T-cell (primary cell): Measurements from ENCODE around the gene SYNE1. TPM values are rescaled to one million over a fixed set of nuclear protein-coding genes. Genes with fewer than 3 reads are reported as not detected.
A peak's percentile ranks its signal among the peaks of the same experiment; 100 is the strongest.

Source experiments
- ATAC-seq, 4 experiments: fragments of 200-7000 bp in 3 of 4; fragments of 150-1000 bp in 1 of 4; cut with Tn5 transposase; replicated peaks in 1 of 4; 1 replicate in 3 of 4; 2 replicates in 1 of 4; pipeline ENCODE4 v1.10.0; 2021; ENCODE audit warnings: moderate library complexity in 3 of 4, mild to moderate bottlenecking in 2 of 4, moderate number of reproducible peaks in 1 of 4
- CTCF ChIA-PET, 2 donors: fragments of 300-600 bp; sonication (Branson Sonifier 250); formaldehyde crosslinking; loops; one replicate each; lab custom pipeline; 2022; ENCODE audit warnings: antibody characterized with exemption in 2 of 2; lab: Charles Lee
- POLR2A ChIA-PET, 2 donors: fragments of 300-600 bp; sonication (Branson Sonifier 250); formaldehyde crosslinking; loops; one replicate each; lab custom pipeline; 2022; ENCODE audit warnings: antibody characterized with exemption in 2 of 2; lab: Charles Lee
- DNase-seq, 35 experiments: peaks; one replicate each; pipeline versions ENCODE4 v3.0.0 to v3.0.0-alpha.2; 2013 to 2023
- H3K27ac ChIP-seq: one replicate; pipeline ENCODE4 v1.5.1; 2013; ENCODE audit warnings: low read length
- H3K27me3 ChIP-seq, 2 experiments: replicated peaks in 1 of 2; 1 replicate in 1 of 2; 2 replicates in 1 of 2; pipeline versions ENCODE4 v1.6.1 to v1.7.0; 2013; ENCODE audit warnings: low read length in 1 of 2, mixed read lengths in 1 of 2; ENCODE audit not compliant: control insufficient read depth in 2 of 2, insufficient read depth in 2 of 2; ENCODE audit errors: extremely low read depth in 1 of 2
- H3K36me3 ChIP-seq, 2 donors: 1 replicate in 1 of 2; 2 replicates in 1 of 2; pipeline versions ENCODE4 v1.6.1 to v1.7.0; 2013; ENCODE audit warnings: low read length in 1 of 2; ENCODE audit not compliant: control insufficient read depth in 2 of 2, insufficient read depth in 1 of 2; ENCODE audit errors: extremely low read depth in 1 of 2
- H3K4me1 ChIP-seq, 2 experiments: 1 replicate in 1 of 2; 2 replicates in 1 of 2; pipeline versions ENCODE4 v1.6.1 to v1.7.0; 2013; ENCODE audit warnings: low read length in 2 of 2, mixed read lengths in 1 of 2; ENCODE audit not compliant: insufficient read depth in 2 of 2, control insufficient read depth in 1 of 2; ENCODE audit errors: extremely low read depth in 1 of 2
- H3K4me3 ChIP-seq, 2 donors: 1 replicate in 1 of 2; 2 replicates in 1 of 2; pipeline versions ENCODE4 v1.5.1 to v1.7.0; 2013; ENCODE audit warnings: mild to moderate bottlenecking in 2 of 2, low read length in 1 of 2, moderate library complexity in 1 of 2; ENCODE audit not compliant: control insufficient read depth in 1 of 2; ENCODE audit errors: extremely low read depth in 1 of 2
- H3K9me3 ChIP-seq: 2 replicates; pipeline ENCODE4 v1.7.0; 2013
- H3K27ac Mint-ChIP-seq, 2 donors: one replicate each; pipeline ENCODE4 v1.8.0; 2020 to 2021; ENCODE audit warnings: mild to moderate bottlenecking in 2 of 2, mixed read lengths in 2 of 2
- H3K27me3 Mint-ChIP-seq, 2 donors: one replicate each; pipeline ENCODE4 v1.8.0; 2021 to 2022; ENCODE audit warnings: mixed read lengths in 2 of 2
- H3K36me3 Mint-ChIP-seq: one replicate; pipeline ENCODE4 v1.8.0; 2021; ENCODE audit warnings: mixed read lengths
- H3K4me1 Mint-ChIP-seq, 3 donors: one replicate each; pipeline ENCODE4 v1.8.0; 2020 to 2022; ENCODE audit warnings: mixed read lengths in 3 of 3, mild to moderate bottlenecking in 1 of 3
- H3K4me3 Mint-ChIP-seq, 3 donors: one replicate each; pipeline ENCODE4 v1.8.0; 2020 to 2022; ENCODE audit warnings: mild to moderate bottlenecking in 3 of 3, mixed read lengths in 3 of 3, moderate library complexity in 3 of 3
- H3K9me3 Mint-ChIP-seq, 3 donors: one replicate each; pipeline ENCODE4 v1.8.0; 2020 to 2022; ENCODE audit warnings: mixed read lengths in 3 of 3
- WGBS: methylation state at CpG from one replicate; pipeline ENCODE4 v1.1.5; 2013; ENCODE audit warnings: missing lambda C conversion rate; ENCODE audit not compliant: insufficient coverage; 5-methylcytosine and 5-hydroxymethylcytosine counted together
- total RNA-seq, 35 experiments: library from RNA in 6 of 35; stranded (reverse) in 6 of 35; fragments of 120-200 nt in 1 of 35; gene quantifications; one replicate each; pipeline versions ENCODE4 v1.2.1 to v1.2.4 and lab custom pipeline; 2013 to 2026

SYNE1 gene
- total RNA-seq, 5 donors from 2014 or later (not counting 1 experiment from before 2014, with no cell fraction given) = 174 to 235 (median 192) TPM

DNA sequence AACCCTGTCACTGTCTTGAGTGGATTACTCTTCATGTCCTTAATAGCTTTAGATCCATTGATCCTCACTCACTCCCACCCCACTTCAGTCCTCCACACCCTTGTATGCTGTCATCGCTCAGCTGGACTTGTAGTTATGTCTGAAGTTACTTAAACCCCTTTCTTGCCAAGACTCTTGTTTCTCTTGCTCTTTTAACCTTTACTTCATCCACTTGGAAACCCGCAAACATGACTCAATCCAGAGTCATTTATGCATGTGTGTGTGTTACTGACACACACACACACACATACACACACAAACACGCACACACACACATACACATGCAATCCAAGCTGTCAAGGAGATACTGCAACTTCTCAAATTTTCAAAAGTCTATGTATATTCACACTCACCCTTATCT is 341.8 kb downstream of the SYNE1 start:
- Mint-ChIP-seq H3K27ac (no peak overlapping the region), H3K4me1 (peaks cover 41 to 50% (median 41%) of the 10 kb centered on the region in 3 donors), H3K4me3 (no peak overlapping the region), H3K9me3 (no peaks in the 10 kb centered on the region), H3K27me3 (no peaks in the 10 kb centered on the region), H3K36me3 (peaks cover 47% of the 10 kb centered on the region)
- Histone ChIP-seq H3K9me3 (no peaks in the 10 kb centered on the region), H3K36me3 (peaks cover 11 to 44% of the 10 kb centered on the region in 2 donors), H3K27ac (no peak overlapping the region), H3K4me1 (peaks cover 10 to 17% of the 10 kb centered on the region in 2 experiments), H3K27me3 (no peaks in the 10 kb centered on the region), H3K4me3 (no peak overlapping the region)
- WGBS = 100% methylated on average over 2 of the region's 3 CpGs
- DNase-seq (no peak), ATAC-seq (no peak)
- ChIA-PET CTCF (interaction anchor here (1.3 to 1.5 kb wide), 2 partner anchors 15 to 43 kb away, joined by 3 to 4 read pairs; no protein-coding TSS in a partner anchor), POLR2A (interaction anchor here (0.6 to 0.7 kb wide), 2 partner anchors 168 to 865 kb away, joined by 3 read pairs; no protein-coding TSS in a partner anchor)

DNA sequence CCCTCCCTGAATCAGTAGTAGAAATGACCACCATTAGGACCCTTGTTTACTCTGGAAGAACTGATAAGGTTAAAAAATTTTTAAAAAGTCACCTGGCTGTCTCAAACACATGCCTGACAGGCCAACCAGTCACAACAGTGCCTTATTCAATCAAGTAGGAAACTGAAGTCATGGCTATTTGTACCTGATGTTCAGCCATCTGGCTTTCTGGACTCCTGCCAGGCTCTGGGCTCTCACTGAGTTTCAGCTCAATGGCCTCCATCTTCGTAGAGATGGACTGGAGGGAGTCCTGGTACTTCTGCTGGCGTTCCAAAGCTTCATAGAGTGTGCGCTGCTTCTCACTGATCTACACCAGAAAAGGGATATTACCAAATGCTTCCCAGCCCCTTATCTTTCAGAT is 343.8 kb downstream of the SYNE1 start:
- H3K36me3 ChIP-seq = peaks cover 14 to 55% of the 10 kb centered on the region in 2 donors
- 92% methylated on average over 2 of the region's 3 CpGs for WGBS
- ChIA-PET CTCF (interaction anchor here in 1 of 2 donors (0.9 kb wide), 1 partner anchor 8 kb away, joined by 3 read pairs; no protein-coding TSS in a partner anchor), POLR2A (no interaction called here)
- Mint-ChIP-seq H3K4me1 (peaks cover 27 to 34% (median 28%) of the 10 kb centered on the region in 3 donors), H3K27me3 (no peaks in the 10 kb centered on the region), H3K9me3 (no peaks in the 10 kb centered on the region), H3K27ac (no peak overlapping the region), H3K36me3 (peaks cover 53% of the 10 kb centered on the region), H3K4me3 (no peak overlapping the region)
- no peak for DNase-seq
- H3K9me3 ChIP-seq = no peaks in the 10 kb centered on the region
- no peak overlapping the region for H3K27ac ChIP-seq
- H3K4me1 ChIP-seq = peaks cover 2 to 4% of the 10 kb centered on the region in 2 experiments
- no peaks in the 10 kb centered on the region for H3K27me3 ChIP-seq
- ATAC-seq = no peak
- H3K4me3 ChIP-seq = no peak overlapping the region

- Histone ChIP-seq H3K27me3 (no peaks in the 10 kb centered on the region), H3K36me3 (peaks cover 14 to 61% of the 10 kb centered on the region in 2 donors), H3K9me3 (no peaks in the 10 kb centered on the region), H3K4me3 (no peak overlapping the region), H3K27ac (no peak overlapping the region), H3K4me1 (peaks cover 0 to 4% of the 10 kb centered on the region in 2 experiments)
- Mint-ChIP-seq H3K4me1 (peaks cover 22 to 35% (median 25%) of the 10 kb centered on the region in 3 donors), H3K27ac (no peak overlapping the region), H3K4me3 (no peak overlapping the region), H3K36me3 (peaks cover 57% of the 10 kb centered on the region), H3K27me3 (no peaks in the 10 kb centered on the region), H3K9me3 (no peaks in the 10 kb centered on the region)
- no CpG with 5 or more reads among the region's 3 CpGs for WGBS
- DNase-seq = no peak
- no peak for ATAC-seq
- CTCF ChIA-PET = interaction anchor here (0.6 to 1.8 kb wide), 3 partner anchors 9 to 16 kb away, joined by 3 to 6 read pairs (median 3); no protein-coding TSS in a partner anchor
- POLR2A ChIA-PET = no interaction called here
These were observed 344.6 kb downstream of the SYNE1 start for GRCh38 chr6:152292555-152292954.

- ChIA-PET CTCF (no interaction called here), POLR2A (no interaction called here)
- H3K9me3 ChIP-seq = no peaks in the 10 kb centered on the region
- DNase-seq (no peak), ATAC-seq (no peak)
- no peak overlapping the region for H3K4me3 ChIP-seq
- no peaks in the 10 kb centered on the region for H3K27me3 Mint-ChIP-seq
- H3K9me3 Mint-ChIP-seq = no peaks in the 10 kb centered on the region
- H3K27ac Mint-ChIP-seq = no peak overlapping the region
- H3K27me3 ChIP-seq = no peaks in the 10 kb centered on the region
- H3K36me3 ChIP-seq = peaks cover 18 to 75% of the 10 kb centered on the region in 2 donors
- H3K27ac ChIP-seq = no peak overlapping the region
- no peaks in the 10 kb centered on the region for H3K4me1 ChIP-seq
- peaks cover 7 to 17% (median 11%) of the 10 kb centered on the region in 3 donors for H3K4me1 Mint-ChIP-seq
- peaks cover 53% of the 10 kb centered on the region for H3K36me3 Mint-ChIP-seq
- H3K4me3 Mint-ChIP-seq = no peak overlapping the region
These were observed 346.5 kb downstream of the SYNE1 start for GRCh38 chr6:152290693-152291092.

- ChIA-PET CTCF (interaction anchor here (0.6 to 1.0 kb wide), 2 partner anchors 9 to 854 kb away, joined by 3 to 4 read pairs; no protein-coding TSS in a partner anchor), POLR2A (no interaction called here)
- WGBS = 90% methylated on average over 9 of the region's 9 CpGs
- H3K4me1 Mint-ChIP-seq = no peaks in the 10 kb centered on the region
- no peak overlapping the region for H3K4me3 Mint-ChIP-seq
- H3K27ac ChIP-seq = no peak overlapping the region
- ATAC-seq (no peak), DNase-seq (no peak)
- no peak overlapping the region for H3K4me3 ChIP-seq
- H3K27ac Mint-ChIP-seq = peak overlapping the region; percentile 12 to 52
- no peaks in the 10 kb centered on the region for H3K9me3 Mint-ChIP-seq
- peaks cover 33% of the 10 kb centered on the region for H3K36me3 Mint-ChIP-seq
- peaks cover 7 to 71% of the 10 kb centered on the region in 2 donors for H3K36me3 ChIP-seq
- H3K4me1 ChIP-seq = peaks cover 0 to 2% of the 10 kb centered on the region in 2 experiments
- H3K9me3 ChIP-seq = no peaks in the 10 kb centered on the region
- H3K27me3 ChIP-seq = no peaks in the 10 kb centered on the region
- no peaks in the 10 kb centered on the region for H3K27me3 Mint-ChIP-seq
These were observed 359.3 kb downstream of the SYNE1 start for GRCh38 chr6:152277826-152278329.

GRCh38 chr6:152273638-152274037 is 363.5 kb downstream of the SYNE1 start:
- no peaks in the 10 kb centered on the region for H3K27me3 ChIP-seq
- ATAC-seq (no peak), DNase-seq (no peak)
- H3K4me1 ChIP-seq = peaks cover 0 to 2% of the 10 kb centered on the region in 2 experiments
- no peak overlapping the region for H3K27ac ChIP-seq
- ChIA-PET CTCF (no interaction called here), POLR2A (no interaction called here)
- peaks cover 7 to 70% of the 10 kb centered on the region in 2 donors for H3K36me3 ChIP-seq
- H3K27me3 Mint-ChIP-seq = no peaks in the 10 kb centered on the region
- H3K9me3 Mint-ChIP-seq = no peaks in the 10 kb centered on the region
- WGBS = no CpG with 5 or more reads among the region's 4 CpGs
- no peak overlapping the region for H3K4me3 Mint-ChIP-seq
- peaks cover 34% of the 10 kb centered on the region for H3K36me3 Mint-ChIP-seq
- no peak overlapping the region for H3K4me3 ChIP-seq
- H3K4me1 Mint-ChIP-seq = no peaks in the 10 kb centered on the region
- no peak overlapping the region for H3K27ac Mint-ChIP-seq
- H3K9me3 ChIP-seq = no peaks in the 10 kb centered on the region
